ENCODE data around the gene MRM3.

DNA sequence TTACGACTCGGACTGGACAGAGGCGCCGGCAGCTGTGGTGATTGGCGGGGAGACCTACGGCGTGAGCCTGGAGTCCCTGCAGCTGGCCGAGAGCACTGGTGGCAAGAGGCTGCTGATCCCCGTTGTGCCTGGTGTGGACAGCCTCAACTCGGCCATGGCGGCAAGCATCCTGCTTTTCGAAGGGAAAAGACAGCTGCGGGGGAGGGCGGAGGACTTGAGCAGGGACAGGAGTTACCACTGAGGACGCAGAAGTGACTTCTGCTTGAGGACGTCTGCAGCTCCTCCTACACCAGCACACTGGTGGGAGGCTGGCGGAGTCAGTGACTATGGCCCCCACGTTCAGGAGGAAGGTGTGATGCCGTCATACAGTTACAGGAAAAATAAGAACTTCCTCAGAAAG, 9.7 kb downstream of the MRM3 start:
- TF ChIP-seq CTCF (conservative IDR thresholded peaks at IDR 0.05): no peak
- no peak for TF ChIP-seq ZFX (IDR thresholded peaks at IDR 0.05)
